HS-27A (cell line): ENCODE measurements around the gene RNF7.
"Not testable (repeated sequence)": the region's sequence is repeated elsewhere in the genome, so short reads cannot be mapped to it uniquely, and the experiment has no call there.

ENCODE experiments used
- DNase-seq: peaks from one replicate; pipeline ENCODE4 v3.0.0-alpha.2; 2012; ENCODE audit warnings: low read depth, missing footprints

RNF7 gene

DNA sequence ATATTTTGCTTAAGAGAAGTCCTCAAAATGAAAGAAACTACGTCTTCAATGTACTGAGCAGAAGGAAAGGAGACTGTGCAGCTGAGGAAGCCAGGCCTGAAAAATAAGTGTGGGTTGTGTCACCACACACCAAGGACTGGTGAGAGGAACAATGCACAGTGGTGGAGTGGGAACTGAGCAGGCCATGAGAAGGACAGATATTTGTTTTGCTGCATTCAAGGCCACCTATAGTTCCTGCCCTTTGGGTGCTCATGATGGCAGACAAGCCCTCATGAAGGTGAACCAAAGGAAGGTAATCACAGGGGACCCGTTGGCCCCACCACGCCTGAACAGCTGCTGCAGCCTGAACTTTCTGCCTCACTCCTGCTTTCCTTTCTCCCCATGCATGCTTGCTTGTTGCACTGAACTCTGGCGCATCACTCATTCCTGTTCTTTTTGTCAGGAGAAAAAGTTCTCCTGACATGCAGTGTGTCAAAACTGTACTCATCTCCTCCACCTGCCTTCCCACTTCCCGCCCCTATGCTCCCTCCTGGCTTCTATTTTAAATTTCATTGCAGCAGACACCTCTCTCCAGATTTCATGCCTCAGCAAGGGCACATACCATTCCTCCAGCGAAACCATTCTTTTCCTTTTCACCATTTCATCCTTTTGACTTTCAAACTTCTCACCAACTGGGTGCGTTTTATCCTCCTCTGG lies 2.2 kb upstream of the RNF7 start:
- DNase-seq = no peak

DNA sequence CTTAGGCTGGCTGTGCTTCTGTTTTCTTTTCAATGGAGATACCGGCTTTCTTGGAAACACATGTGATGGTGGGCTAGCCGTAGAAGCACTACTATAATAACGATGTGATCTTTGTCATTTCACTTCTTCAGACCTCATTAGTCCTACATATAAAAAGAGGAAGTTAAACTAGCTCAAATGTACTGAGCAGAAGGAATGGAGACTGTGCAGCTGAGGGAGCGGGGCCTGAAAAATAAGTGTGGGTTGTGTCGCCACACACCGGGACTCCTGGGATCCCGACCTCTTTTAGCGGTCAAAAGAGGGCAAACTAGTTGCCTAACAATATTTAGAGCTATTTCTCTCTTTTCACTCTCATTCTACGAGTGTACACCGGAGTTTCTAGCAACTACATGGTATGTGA lies 1.0 kb upstream of the RNF7 start:
- DNase-seq = no peak

DNA sequence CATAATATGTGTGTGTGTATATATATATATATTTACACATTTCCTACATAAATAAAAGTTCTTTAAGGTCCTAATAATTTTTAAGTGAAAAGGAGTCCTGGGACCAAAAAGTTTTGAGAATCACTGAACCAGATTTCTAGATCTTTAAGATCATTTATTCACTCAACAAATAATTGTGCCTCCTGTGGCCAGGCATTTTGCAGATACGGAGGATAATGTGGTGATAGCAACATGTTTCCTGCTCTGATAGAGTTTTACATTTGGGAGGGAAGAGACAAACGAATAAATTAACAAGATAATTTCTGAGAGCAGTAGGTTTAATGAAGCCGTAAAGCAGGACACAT lies 448 bp upstream of the RNF7 start:
- DNase-seq = no peak

DNA sequence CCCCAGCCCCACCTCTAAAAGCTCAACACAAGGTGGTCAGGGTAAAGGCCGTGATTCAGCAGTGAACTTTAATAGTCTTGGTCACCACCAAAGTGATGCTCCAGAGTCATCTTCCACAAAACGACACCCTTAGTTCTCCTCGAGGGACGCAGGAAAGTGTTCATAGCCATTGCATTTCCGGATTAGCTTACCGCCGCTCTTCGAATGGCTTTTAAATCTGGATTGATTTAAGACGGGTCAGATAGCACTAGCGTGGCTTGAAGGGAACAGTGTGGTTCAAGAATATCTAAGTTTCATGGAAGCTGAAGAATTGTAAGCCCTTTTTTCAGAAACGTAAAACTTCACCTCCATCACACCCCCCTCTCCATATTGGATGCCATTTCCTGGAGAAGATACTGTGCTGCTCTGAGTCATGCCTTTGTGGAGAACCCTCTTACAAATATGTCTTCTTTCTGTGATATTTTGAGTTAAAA lies 829 bp downstream of the RNF7 start:
- DNase-seq = peak; percentile 15

DNA sequence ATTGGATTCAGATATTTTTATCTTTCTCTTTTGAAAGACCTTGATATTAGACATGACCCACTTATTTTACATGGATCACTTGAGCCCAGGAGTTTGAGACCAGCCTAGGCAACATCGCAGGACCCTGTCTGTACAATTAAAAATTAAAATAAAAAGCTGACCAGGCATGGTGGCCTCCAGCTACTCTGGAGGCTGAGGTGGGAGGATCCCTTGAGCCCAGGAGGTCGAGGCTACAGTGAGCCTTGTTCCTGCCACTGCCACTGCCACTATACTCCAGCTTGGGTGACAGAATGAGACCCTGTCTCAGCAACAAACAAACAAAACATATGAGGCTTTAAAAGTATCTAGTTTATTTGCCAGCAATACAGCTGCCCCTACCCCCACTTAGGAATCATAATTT lies 1.6 kb downstream of the RNF7 start:
- no peak for DNase-seq

DNA sequence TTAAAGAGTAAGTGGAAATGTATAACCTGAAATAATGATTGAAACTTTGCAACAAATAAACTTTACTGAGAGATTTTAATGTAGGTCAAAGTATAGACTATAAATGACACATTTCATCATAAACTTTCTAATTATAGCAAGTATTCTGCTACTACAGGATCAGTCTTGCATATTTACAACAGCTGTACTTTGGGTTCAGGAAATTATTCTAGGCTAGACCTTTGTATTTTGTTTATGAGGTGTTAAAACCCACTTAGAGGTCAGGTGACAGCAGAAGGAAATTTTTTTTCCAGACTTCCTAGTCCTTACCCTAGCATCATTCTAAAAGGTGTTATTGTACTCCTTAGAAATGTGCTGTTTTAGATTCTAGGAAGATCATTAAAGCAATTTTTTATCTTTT lies 2.3 kb downstream of the RNF7 start:
- DNase-seq = no peak

DNA sequence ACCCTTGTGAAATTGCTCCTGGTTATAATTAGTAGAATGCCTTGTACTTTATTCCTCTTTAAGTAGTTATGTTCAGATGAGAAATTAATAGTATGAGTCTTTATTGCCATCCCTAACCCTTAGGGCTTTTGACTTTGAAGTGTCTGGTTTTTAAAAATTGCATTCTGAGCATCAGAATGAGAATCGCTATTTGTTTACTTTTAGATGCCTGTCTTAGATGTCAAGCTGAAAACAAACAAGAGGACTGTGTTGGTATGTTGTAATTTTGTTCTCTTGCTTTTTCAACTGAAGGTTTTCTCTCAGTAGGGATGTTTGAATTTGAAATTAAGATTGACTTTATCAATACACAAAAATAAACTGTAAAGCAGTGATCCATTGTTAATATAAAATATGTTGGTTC lies 5.2 kb downstream of the RNF7 start:
- no peak for DNase-seq

DNA sequence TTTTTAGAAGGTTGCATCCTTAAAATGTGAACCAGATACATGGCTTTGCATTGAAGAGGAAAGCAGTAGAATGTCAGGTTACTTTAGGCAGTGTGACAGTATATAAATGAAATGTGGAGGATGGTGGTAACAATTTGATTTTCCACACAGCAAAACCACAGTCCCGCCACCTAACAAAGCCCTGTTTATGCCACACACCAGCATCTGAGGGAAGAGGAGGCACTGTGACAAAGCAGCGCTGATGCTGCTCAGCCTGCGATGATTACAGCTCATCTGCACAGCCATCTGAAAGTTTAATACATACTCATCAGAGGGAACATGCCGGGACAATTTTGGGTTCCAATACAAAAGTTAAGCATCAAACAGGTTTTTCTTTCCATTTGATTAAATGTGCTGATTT lies 8.9 kb downstream of the RNF7 start:
- no peak for DNase-seq

DNA sequence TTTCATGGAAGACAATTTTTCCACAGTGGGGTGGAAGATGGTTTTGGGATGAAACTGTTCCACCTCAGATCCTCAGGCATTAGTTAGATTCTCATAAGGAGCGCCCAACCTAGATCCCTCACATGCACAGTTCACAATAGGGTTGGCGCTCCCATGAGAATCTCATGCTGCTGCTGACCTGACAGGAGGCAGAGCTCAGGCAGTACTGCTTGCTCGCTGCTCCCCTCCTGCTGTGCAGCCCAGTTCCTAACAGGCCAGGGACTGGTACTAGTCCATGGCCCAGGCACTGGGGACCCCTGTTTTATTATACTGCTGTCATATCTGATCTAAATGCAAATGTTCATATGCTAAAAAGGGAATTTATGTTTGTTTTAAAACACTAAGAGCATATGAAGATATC lies 15.3 kb downstream of the RNF7 start:
- DNase-seq = no peak

DNA sequence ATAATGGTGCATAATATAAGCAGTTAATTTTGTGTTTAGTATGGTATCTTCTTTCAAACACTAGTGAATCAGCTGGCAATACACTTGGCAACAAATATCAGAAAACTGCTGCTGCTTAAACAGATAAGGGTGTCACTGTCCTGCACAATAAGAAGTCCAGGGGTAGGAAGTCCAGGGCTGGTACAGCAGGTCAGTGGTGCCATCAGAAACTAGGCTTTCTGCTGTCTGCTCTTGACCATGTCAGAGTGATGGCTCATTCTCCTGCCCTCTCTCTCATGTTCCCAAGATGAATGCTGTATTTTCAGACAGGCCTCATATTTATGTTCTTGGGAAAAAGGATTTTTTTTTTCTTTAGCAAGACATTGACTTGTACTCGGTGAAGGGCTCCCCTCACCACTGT lies 15.9 kb downstream of the RNF7 start:
- no peak for DNase-seq

DNA sequence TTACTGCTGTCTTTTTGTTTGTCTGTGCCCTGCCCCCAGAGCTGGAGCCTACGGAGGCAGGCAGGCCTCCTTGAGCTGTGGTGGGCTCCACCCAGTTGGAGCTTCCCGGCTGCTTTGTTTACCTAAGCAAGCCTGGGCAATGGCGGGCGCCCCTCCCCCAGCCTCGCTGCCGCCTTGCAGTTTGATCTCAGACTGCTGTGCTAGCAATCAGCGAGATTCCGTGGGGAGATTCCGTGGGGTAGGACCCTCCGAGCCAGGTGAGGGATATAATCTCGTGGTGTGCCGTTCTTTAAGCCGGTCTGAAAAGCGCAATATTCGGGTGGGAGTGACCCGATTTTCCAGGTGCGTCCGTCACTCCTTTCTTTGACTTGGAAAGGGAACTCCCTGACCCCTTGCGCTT lies 24.5 kb downstream of the RNF7 start:
- not testable (repeated sequence) for DNase-seq

DNA sequence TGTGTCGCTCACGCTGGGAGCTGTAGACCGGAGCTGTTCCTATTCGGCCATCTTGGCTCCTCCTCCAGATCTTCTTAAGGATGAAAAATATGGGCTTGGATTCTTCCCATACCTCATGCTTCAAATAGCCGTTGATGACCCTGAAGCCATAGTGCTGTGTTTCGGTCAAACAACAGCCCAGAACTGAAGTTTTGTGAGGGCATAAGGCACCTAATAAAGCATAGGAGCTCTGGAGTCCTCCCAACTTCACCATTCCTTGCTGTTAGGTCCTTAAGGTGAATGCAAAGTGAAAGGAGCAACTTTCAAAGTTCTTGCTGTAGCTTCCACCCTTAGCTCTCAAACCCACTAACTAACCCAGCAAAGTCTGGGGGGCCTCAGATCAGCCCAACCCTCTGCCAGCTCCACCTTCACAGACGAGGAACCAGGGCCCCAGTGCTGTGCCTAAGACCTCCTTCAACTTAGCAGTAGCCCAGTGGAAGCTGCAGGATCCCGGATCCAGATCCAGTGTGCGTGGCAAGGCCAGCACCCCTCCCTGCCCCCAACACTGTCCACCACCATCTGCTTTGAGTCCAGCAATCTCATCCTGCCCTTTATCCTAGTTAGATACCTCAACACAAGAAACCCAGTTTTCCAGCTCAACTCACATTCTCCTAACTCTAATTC lies 25.1 kb downstream of the RNF7 start, which contains the start of gene GRK7:
Gene GRK7 (plus strand): TSS at position 321 of the 663 bp plus-strand sequence. CDS start 14,877 bp downstream, outside the sequence.
- DNase-seq = no peak

DNA sequence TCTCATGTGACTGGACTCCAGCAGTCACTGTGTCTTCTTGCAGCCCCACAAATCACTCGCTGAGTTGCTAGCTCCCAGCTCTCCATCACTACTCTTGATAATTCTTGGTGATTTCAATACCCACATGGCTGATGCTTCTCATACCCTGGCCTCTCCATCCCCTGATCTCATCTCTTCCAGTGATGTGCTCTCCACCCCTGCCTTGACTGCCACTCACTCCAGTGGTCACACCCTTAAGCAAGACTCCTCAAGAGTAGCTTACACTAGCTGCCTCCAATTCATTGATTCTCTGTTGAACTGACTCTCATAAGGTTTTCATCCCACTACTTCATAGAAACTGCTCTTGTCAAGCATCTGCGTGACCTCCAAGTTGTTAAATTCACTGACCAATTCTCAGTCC lies 25.9 kb downstream of the RNF7 start:
- no peak for DNase-seq

DNA sequence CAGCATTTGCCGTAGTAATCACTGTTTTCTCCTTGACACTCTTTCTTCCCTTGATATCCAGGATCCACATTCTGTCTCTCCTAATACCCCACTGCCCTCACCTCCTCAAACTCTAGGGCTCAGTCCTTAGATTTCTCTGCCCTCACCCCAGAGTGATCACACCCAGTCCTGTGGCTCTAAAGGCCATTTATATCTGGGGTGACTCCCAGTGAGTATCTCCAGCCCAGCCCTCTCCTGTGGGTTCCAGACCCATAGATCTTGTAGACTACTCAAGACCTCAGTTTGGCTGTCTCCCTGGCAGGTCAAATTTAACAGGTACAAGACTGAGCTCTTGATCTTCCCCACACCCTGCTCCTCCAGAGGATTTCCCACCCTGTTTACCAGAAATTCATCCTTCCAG lies 26.4 kb downstream of the RNF7 start:
- DNase-seq = no peak

DNA sequence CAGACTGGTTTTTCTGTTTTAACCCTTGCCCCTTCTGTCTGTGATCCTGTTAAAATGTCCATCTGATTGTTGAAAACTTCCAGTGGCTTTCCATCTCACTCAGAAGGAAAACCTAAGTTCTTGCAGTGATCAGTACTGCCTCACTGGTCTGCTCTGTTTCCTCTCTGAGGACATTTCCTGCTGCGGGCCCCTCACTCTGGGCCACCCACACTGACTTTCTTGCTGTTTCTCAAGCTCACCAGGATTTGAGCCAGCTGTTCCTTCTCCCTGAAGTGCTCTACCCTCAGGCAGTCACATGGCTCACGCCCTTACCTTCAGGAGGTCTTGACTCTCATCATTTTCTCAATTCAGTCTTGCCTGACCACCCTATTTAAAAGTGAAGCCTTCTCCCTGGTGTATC lies 26.9 kb downstream of the RNF7 start:
- no peak for DNase-seq

DNA sequence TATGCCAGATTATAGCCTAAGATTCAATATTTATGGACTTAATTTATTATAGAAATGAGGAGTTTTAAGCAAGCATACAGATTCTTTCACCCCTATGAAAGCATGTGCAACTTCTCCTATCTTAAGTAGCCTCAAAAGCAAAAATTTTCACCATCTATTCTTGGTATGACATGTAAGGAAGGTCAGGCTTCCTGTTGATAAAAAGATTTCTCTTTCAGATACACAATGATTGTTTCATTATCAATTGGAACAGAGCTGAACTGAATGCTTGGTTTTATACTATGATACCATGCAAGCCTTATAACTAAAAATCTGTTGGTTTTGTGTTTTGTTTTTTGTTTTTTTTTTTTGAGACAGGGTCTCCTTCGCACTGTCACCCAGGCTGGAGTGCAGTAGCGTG lies 29.0 kb downstream of the RNF7 start:
- no peak for DNase-seq

DNA sequence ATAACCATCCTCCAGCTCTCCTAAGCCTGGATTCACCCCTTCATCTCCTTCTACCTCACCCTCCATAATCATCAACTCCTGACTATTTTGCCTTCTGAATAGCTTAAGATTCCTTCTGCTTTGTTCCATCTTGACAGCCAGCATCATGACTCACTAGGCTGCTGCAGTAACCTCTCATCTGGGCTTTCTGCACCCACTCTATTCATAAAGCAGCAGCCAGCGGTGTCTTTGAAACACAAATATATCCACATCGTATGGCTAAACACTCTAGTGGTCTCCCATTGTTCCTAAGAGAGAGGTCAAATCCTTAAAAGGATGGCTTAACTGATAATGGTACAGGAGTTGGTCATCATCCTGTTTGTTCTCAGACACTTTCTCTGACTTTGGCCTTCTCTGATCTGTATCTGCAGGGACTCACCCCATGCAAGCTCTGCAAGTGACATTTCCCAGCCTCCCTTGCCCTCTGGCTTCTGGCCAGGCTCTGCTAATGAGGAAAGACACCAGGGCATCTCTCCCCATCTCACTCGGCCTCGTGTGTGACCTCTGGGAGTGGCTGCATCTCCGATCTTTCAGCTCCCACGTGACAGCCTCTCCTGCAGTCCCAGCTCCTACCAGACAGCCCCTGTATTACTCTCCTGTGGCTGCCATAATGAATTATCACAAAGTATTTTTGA lies 31.3 kb downstream of the RNF7 start:
- no peak for DNase-seq

DNA sequence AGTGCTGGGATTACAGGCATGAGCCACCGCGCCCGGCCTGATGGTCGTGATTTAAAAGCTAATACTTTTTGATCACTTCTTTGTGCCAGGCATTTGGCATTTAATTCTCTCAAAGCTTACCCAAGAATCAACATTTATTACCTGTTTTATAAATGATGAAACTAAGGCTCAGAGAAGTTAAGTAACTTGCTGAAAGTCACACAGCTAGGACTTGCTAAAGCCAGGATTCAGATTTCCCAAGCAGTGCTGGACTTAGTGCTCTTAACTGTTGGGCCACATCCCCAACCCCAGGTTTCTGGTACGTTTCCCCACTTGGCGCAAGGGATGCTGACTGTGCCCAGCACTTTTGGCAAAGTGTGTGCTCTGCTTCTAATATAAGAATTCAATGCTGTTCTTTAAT lies 35.6 kb downstream of the RNF7 start:
- DNase-seq = no peak

DNA sequence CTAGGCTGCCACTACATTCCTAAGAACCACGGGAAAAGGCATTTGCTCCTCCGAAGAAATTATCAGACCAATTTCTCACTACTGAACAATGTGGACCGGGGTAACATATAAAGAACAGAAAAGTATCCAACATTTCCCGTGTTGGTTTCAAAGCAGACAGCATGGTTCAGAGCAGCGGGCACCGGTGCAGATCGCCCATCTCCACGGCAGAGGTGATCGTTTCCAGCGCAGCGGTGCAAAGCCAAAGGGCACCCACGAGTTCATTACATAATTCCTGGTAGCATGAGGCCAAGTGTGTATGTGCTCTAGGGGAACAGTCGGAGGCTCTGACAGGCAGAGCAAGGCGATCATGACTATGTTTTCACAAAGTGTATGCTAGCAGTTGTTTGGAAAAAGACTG lies 38.3 kb downstream of the RNF7 start:
- no peak for DNase-seq

DNA sequence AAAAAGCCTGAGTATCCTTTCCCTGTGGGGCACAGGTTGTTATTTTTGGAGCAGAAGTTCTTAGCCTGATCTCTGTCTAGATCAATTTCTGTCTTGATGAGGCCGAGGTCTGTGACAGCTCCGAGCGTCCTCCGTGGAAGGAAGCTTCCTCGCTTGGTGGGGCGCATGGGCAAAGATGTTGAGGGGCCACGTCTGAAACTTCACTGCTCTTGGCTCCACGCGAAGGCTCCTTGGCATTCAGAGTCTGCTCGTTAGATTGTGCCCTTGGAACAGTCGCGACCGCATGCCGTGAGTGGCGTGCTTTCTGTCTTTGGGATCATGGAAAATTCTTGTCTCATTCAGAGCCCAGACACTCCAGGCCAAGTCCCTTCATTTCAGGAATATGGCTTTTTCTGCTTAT lies 38.8 kb downstream of the RNF7 start:
- no peak for DNase-seq

DNA sequence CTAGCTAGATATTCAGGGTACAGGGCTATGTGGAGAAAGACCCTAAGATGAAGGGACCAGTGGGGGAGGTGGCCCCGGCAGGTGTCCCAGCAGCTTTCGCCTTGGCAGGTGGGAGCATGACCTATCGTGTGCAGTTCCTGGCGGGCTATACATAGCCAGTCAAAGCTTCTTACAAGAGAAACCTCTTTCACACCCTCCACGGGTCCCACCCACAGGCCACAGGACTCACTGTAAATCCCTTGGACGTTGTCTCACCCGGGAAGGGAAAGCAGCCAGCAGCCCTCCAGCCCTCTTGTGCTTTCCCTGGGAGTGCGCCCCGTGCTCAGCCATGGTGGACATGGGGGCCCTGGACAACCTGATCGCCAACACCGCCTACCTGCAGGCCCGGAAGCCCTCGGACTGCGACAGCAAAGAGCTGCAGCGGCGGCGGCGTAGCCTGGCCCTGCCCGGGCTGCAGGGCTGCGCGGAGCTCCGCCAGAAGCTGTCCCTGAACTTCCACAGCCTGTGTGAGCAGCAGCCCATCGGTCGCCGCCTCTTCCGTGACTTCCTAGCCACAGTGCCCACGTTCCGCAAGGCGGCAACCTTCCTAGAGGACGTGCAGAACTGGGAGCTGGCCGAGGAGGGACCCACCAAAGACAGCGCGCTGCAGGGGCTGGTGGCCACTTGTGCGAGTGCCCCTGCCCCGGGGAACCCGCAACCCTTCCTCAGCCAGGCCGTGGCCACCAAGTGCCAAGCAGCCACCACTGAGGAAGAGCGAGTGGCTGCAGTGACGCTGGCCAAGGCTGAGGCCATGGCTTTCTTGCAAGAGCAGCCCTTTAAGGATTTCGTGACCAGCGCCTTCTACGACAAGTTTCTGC lies 40.1 kb downstream of the RNF7 start:
- no peak for DNase-seq

DNA sequence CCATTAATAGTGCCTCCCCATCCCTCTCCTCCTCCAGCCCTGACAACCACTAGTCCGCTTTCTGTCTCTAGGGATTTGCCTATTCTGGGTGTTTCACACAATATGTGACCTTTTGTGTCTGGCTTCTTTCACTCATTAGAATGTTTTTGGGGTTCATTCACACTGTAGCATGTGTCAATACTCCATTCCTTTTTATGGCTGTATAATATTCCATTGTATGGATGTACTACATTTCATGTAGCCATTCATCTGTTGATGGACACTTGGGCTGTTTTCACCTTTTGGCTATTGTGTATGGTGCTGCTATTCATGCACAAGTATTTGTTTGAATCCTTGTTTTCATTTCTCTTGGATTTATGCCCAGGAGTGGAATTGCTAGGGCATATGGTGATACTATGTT lies 41.6 kb downstream of the RNF7 start:
- no peak for DNase-seq
